ENCODE results near the gene EPHA3. TPM values are rescaled to one million over a fixed set of nuclear protein-coding genes. Genes with fewer than 3 reads are reported as not detected.
"Not testable (repeated sequence)": the region's sequence is repeated elsewhere in the genome, so short reads cannot be mapped to it uniquely, and the experiment has no call there.

The EPHA3 gene
- total and polyA plus RNA-seq, 4 donors = 0.44 to 2.7 (median 1.2) TPM

- no peak overlapping the region for H3K4me3 ChIP-seq (ENCODE audit: low read depth in 1 of 3, low read length in 3 of 3)
- no peak overlapping the region for H3K9ac ChIP-seq (ENCODE audit: low read depth in 1 of 2, low read length in 2 of 2)
- H3K27me3 ChIP-seq (ENCODE audit: control insufficient read depth in 4 of 4, insufficient read depth in 4 of 4, low read length in 3 of 4) = no peaks in the 10 kb centered on the region
- H3K36me3 ChIP-seq (ENCODE audit: control insufficient read depth in 4 of 4, insufficient read depth in 3 of 4, low read depth in 1 of 4, low read length in 3 of 4) = no peaks in the 10 kb centered on the region
- no peaks in the 10 kb centered on the region for H3K9me3 ChIP-seq (ENCODE audit: control insufficient read depth in 4 of 4, low read length in 3 of 4)
- TF ChIP-seq CTCF (IDR thresholded peaks at IDR 0.05; ENCODE audit: low read depth, low read length, missing input control) (no peak), REST (IDR thresholded peaks at IDR 0.05) (no peak), NR2F2 (IDR thresholded peaks at IDR 0.05) (no peak)
- WGBS = 72% methylated on average over 2 of the region's 2 CpGs
- no peak overlapping the region for H3K27ac ChIP-seq (ENCODE audit: low read depth in 1 of 2, low read length in 2 of 2)
- DNase-seq (ENCODE audit: low spot score) = no peak
- no peaks in the 10 kb centered on the region for H3K4me1 ChIP-seq (ENCODE audit: control insufficient read depth in 4 of 4, insufficient read depth in 4 of 4, low read length in 3 of 4)
These were observed 233.0 kb downstream of the EPHA3 start for GRCh38 chr3:89340408-89340807.

DNA sequence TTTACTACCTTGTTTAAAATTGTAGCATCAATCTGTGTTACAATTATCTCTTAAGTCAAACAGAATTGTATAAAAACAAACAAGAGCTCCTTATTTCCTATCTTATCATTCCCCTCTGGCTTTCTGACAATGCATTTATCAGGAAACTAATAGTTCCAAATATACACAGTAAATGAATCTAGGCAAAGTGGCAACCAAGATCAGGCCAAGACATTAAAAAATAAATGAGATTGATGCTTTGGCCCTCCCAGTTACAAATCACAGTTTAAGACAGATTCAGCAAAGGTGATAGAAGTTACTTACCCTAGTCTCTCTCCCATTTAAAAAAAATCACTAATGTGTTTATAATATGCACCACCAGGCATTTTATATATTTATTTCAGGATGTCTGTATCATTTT, 236.7 kb downstream of the EPHA3 start:
- H3K9ac ChIP-seq (ENCODE audit: low read depth in 1 of 2, low read length in 2 of 2) = no peak overlapping the region
- no peak overlapping the region for H3K27ac ChIP-seq (ENCODE audit: low read depth in 1 of 2, low read length in 2 of 2)
- H3K4me1 ChIP-seq (ENCODE audit: control insufficient read depth in 4 of 4, insufficient read depth in 4 of 4, low read length in 3 of 4) = no peaks in the 10 kb centered on the region
- no peaks in the 10 kb centered on the region for H3K36me3 ChIP-seq (ENCODE audit: control insufficient read depth in 4 of 4, insufficient read depth in 3 of 4, low read depth in 1 of 4, low read length in 3 of 4)
- TF ChIP-seq NR2F2 (IDR thresholded peaks at IDR 0.05) = no peak
- no peak for TF ChIP-seq REST (IDR thresholded peaks at IDR 0.05)
- TF ChIP-seq, protein P1, sequence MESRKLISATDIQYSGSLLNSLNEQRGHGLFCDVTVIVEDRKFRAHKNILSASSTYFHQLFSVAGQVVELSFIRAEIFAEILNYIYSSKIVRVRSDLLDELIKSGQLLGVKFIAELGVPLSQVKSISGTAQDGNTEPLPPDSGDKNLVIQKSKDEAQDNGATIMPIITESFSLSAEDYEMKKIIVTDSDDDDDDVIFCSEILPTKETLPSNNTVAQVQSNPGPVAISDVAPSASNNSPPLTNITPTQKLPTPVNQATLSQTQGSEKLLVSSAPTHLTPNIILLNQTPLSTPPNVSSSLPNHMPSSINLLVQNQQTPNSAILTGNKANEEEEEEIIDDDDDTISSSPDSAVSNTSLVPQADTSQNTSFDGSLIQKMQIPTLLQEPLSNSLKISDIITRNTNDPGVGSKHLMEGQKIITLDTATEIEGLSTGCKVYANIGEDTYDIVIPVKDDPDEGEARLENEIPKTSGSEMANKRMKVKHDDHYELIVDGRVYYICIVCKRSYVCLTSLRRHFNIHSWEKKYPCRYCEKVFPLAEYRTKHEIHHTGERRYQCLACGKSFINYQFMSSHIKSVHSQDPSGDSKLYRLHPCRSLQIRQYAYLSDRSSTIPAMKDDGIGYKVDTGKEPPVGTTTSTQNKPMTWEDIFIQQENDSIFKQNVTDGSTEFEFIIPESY (IDR thresholded peaks at IDR 0.05) = no peak
- TF ChIP-seq, protein P2, sequence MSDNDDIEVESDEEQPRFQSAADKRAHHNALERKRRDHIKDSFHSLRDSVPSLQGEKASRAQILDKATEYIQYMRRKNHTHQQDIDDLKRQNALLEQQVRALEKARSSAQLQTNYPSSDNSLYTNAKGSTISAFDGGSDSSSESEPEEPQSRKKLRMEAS (IDR thresholded peaks at IDR 0.05) = no peak
- no peak for TF ChIP-seq JUND (IDR thresholded peaks at IDR 0.05)
- TF ChIP-seq RXRA (IDR thresholded peaks at IDR 0.05) = no peak
- no peak for TF ChIP-seq FOXA2 (IDR thresholded peaks at IDR 0.05)
- no peak for TF ChIP-seq YY1 (IDR thresholded peaks at IDR 0.05)
- no peak for TF ChIP-seq EGR1 (IDR thresholded peaks at IDR 0.05; ENCODE audit: low read depth in 2 of 2)
- no peak for TF ChIP-seq HNF4G (IDR thresholded peaks at IDR 0.05)
- no peak for TF ChIP-seq FOXA1 (IDR thresholded peaks at IDR 0.05)
- no peak for TF ChIP-seq GABPA (IDR thresholded peaks at IDR 0.05 in 1 of 2, conservative IDR thresholded peaks at IDR 0.05 in 1 of 2)
- TF ChIP-seq, protein P3, sequence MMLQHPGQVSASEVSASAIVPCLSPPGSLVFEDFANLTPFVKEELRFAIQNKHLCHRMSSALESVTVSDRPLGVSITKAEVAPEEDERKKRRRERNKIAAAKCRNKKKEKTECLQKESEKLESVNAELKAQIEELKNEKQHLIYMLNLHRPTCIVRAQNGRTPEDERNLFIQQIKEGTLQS (IDR thresholded peaks at IDR 0.05) = no peak
- no peak for TF ChIP-seq RAD21 (IDR thresholded peaks at IDR 0.05)
- no peak overlapping the region for H3K4me3 ChIP-seq (ENCODE audit: low read depth in 1 of 3, low read length in 3 of 3)
- no peaks in the 10 kb centered on the region for H3K27me3 ChIP-seq (ENCODE audit: control insufficient read depth in 4 of 4, insufficient read depth in 4 of 4, low read length in 3 of 4)
- no peak for DNase-seq (ENCODE audit: low spot score)
- no peaks in the 10 kb centered on the region for H3K9me3 ChIP-seq (ENCODE audit: control insufficient read depth in 4 of 4, low read length in 3 of 4)

DNA sequence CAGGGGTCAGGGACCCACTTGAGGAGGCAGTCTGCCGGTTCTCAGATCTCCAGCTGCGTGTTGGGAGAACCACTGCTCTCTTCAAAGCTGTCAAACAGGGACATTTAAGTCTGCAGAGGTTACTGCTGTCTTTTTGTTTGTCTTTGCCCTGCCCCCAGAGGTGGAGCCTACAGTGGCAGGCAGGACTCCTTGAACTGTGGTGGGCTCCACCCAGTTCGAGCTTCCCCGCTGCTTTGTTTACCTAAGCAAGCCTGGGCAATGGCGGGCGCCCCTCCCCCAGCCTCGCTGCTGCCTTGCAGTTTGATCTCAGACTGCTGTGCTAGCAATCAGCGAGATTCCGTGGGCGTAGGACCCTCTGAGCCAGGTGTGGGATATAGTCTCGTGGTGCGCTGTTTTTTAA, 243.5 kb downstream of the EPHA3 start:
- H3K36me3 ChIP-seq (ENCODE audit: control insufficient read depth in 4 of 4, insufficient read depth in 3 of 4, low read depth in 1 of 4, low read length in 3 of 4); H3K9ac ChIP-seq (ENCODE audit: low read depth in 1 of 2, low read length in 2 of 2); DNase-seq (ENCODE audit: low spot score); H3K4me3 ChIP-seq (ENCODE audit: low read depth in 1 of 3, low read length in 3 of 3); H3K27me3 ChIP-seq (ENCODE audit: control insufficient read depth in 4 of 4, insufficient read depth in 4 of 4, low read length in 3 of 4); H3K4me1 ChIP-seq (ENCODE audit: control insufficient read depth in 4 of 4, insufficient read depth in 4 of 4, low read length in 3 of 4); H3K27ac ChIP-seq (ENCODE audit: low read depth in 1 of 2, low read length in 2 of 2); H3K9me3 ChIP-seq (ENCODE audit: control insufficient read depth in 4 of 4, low read length in 3 of 4): not testable (repeated sequence)
- WGBS = 54% methylated on average over 5 of the region's 12 CpGs

All from liver (tissue), 9 donors.